ENCODE data around the gene FOXC2.

Gene FOXC2

DNA sequence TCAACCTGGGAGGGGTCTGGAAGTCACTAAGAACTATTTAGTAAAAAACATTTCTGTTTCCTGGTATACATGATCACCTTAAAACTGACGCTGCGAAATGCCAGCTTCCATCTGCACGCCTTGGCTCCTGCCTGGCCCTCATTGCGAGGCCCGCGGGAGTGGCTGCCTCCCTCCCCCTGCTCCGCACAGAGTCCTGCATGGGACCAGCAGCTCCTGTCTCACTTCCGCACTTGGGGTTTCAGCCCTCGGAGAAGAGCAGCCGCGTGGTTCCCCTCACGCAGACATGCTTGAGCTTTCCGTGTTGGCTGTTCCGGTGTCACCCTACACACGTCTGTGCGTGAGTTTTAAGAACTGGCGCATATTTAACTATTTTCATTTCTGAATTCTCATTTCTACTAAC is 30.0 kb upstream of the FOXC2 start:
- CTCF ChIA-PET = no interaction called here
- TF ChIP-seq BHLHE40 (IDR thresholded peaks at IDR 0.05; ENCODE audit: borderline replicate concordance) (no peak), FOXM1 (IDR thresholded peaks at IDR 0.05; ENCODE audit: borderline replicate concordance) (no peak), ELF4 (IDR thresholded peaks at IDR 0.05) (no peak), LEF1 (IDR thresholded peaks at IDR 0.05; ENCODE audit: borderline replicate concordance) (no peak), L3MBTL2 (conservative IDR thresholded peaks at IDR 0.05) (no peak), NFRKB (IDR thresholded peaks at IDR 0.05) (no peak), ARNT (IDR thresholded peaks at IDR 0.05) (no peak), CTBP1 (IDR thresholded peaks at IDR 0.05; ENCODE audit: borderline replicate concordance) (no peak), SUZ12 (IDR thresholded peaks at IDR 0.05) (no peak), TARDBP (IDR thresholded peaks at IDR 0.05) (no peak), FOXA1 (IDR thresholded peaks at IDR 0.05) (no peak), HDGF (IDR thresholded peaks at IDR 0.05; ENCODE audit: borderline replicate concordance) (no peak), SP1 (IDR thresholded peaks at IDR 0.05) (no peak)
- POLR2A ChIA-PET = no interaction called here
- no peak for DNase-seq (ENCODE audit: extremely low spot score)

DNA sequence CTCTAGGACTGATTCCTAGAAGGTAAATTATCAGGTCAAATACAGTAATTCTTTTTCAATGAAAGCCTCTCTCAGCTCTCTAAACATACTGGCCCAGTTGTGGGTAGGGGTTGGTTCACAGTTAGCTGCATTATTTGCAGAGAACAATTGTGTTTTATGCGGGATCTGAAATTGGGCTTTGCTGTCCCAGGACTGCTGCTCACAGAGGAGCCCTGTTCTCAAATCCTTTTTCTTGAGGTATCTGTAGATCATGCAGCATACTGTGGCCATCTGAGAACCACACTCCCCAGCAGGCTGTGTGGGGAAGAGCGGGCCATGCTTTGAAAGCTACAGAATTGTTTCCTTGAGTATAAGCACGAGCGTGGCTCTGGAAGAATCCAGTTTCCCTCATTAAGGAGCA is 29.1 kb upstream of the FOXC2 start:
- TF ChIP-seq, protein P1, sequence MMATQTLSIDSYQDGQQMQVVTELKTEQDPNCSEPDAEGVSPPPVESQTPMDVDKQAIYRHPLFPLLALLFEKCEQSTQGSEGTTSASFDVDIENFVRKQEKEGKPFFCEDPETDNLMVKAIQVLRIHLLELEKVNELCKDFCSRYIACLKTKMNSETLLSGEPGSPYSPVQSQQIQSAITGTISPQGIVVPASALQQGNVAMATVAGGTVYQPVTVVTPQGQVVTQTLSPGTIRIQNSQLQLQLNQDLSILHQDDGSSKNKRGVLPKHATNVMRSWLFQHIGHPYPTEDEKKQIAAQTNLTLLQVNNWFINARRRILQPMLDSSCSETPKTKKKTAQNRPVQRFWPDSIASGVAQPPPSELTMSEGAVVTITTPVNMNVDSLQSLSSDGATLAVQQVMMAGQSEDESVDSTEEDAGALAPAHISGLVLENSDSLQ (IDR thresholded peaks at IDR 0.05) = no peak
- TF ChIP-seq SUZ12 (IDR thresholded peaks at IDR 0.05) (no peak), BHLHE40 (IDR thresholded peaks at IDR 0.05; ENCODE audit: borderline replicate concordance) (no peak), ELF4 (IDR thresholded peaks at IDR 0.05) (no peak), FOXA1 (IDR thresholded peaks at IDR 0.05) (no peak), FOXM1 (IDR thresholded peaks at IDR 0.05; ENCODE audit: borderline replicate concordance) (no peak), TARDBP (IDR thresholded peaks at IDR 0.05) (no peak), SP1 (IDR thresholded peaks at IDR 0.05) (no peak), L3MBTL2 (conservative IDR thresholded peaks at IDR 0.05) (no peak), FOXK2 (IDR thresholded peaks at IDR 0.05) (no peak), LEF1 (IDR thresholded peaks at IDR 0.05; ENCODE audit: borderline replicate concordance) (no peak), ZNF384 (IDR thresholded peaks at IDR 0.05) (no peak), CTBP1 (IDR thresholded peaks at IDR 0.05; ENCODE audit: borderline replicate concordance) (no peak), HDGF (IDR thresholded peaks at IDR 0.05; ENCODE audit: borderline replicate concordance) (no peak), ARNT (IDR thresholded peaks at IDR 0.05) (no peak)
- DNase-seq (ENCODE audit: extremely low spot score) = no peak
- POLR2A ChIA-PET = no interaction called here
- CTCF ChIA-PET = no interaction called here

DNA sequence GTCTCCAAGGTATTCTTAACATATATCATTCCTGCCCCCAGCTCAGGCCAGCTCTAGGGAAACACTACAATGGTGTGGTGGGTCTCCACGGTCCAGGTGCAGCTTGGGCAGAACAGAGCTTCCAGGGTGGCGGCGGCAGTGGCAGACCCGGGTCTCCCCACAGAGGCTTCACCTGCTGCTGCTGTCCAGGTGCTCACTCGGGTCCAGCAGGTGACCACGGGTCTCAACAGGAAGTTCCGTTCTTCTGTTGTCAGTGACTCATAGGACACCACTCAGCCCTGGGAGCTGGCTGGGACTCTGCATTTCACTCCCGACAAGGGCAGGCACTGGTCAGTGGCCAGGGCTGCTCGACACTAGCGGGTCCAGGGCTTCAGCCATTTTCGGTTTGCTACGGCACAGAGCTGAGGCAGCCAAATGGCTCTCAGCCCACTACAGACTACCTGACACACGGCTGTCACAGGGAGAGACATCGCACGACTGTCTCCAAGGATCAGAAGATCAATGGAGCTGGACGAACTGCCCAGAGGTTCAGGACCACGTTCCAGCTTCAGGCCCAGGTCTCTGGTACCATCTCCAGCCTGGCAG is 28.3 kb upstream of the FOXC2 start:
- TF ChIP-seq HDGF (IDR thresholded peaks at IDR 0.05; ENCODE audit: borderline replicate concordance) (no peak), ZNF384 (IDR thresholded peaks at IDR 0.05) (no peak), CTBP1 (IDR thresholded peaks at IDR 0.05; ENCODE audit: borderline replicate concordance) (no peak), FOXM1 (IDR thresholded peaks at IDR 0.05; ENCODE audit: borderline replicate concordance) (no peak), SP1 (IDR thresholded peaks at IDR 0.05) (no peak), SUZ12 (IDR thresholded peaks at IDR 0.05) (no peak), FOXK2 (IDR thresholded peaks at IDR 0.05) (no peak), TARDBP (IDR thresholded peaks at IDR 0.05) (no peak)
- TF ChIP-seq, protein P1 (IDR thresholded peaks at IDR 0.05) = no peak
- CTCF ChIA-PET = no interaction called here

DNA sequence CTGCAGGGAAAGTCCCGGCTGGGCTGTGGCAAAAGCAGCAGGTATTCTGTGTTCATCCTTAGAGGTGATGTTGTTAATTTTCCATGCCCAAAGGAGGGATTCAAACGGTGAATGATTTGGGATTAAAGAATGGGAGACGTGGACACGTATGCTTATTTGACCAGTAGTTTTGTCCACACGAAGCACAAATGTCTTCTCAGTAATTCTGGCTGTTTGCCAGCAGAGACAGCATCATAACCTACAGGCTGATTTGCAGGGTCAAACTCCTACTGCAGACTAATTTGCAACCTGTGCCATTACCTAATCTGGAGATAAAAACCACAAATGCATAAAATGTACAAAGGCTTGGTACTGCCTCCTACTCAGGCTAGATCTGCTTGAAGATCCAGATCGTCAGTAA is 25.7 kb upstream of the FOXC2 start:
- DNase-seq (ENCODE audit: extremely low spot score) = no peak
- ChIA-PET POLR2A (interaction anchor here (1.1 kb wide), 1 partner anchor 9 kb away, joined by 3 read pairs; no protein-coding TSS in a partner anchor), CTCF (no interaction called here)
- no peak for TF ChIP-seq FOXM1 (IDR thresholded peaks at IDR 0.05; ENCODE audit: borderline replicate concordance)
- TF ChIP-seq BHLHE40 (IDR thresholded peaks at IDR 0.05; ENCODE audit: borderline replicate concordance) = no peak
- TF ChIP-seq FOXK2 (IDR thresholded peaks at IDR 0.05) = no peak
- no peak for TF ChIP-seq ELF4 (IDR thresholded peaks at IDR 0.05)
- no peak for TF ChIP-seq CTBP1 (IDR thresholded peaks at IDR 0.05; ENCODE audit: borderline replicate concordance)
- TF ChIP-seq ZNF384 (IDR thresholded peaks at IDR 0.05) = no peak
- no peak for TF ChIP-seq SP1 (IDR thresholded peaks at IDR 0.05)

More for the DNA sequence above, 28.3 kb upstream of the FOXC2 start:
- no peak for DNase-seq (ENCODE audit: extremely low spot score)
- POLR2A ChIA-PET = no interaction called here

DNA sequence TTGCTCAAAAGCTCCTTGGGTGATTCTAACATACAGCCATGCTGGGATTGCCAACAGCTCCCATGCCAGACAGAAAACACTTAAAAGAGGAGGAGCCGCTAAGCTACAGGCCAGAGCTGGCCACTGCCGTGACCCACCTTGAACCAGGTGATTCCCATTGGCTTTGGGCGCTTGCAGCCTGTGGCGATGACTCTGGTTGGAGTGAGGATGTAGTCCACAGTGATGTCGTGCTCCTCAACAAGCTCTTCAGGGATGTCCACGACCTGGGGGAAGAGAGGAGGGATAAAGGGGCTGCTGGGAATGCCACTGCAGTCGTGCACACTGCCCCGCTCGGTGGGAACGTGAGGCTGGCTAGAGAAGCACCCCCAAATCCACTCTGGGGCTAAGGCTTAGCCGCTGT is 25.1 kb upstream of the FOXC2 start:
- ChIA-PET POLR2A (interaction anchor here (1.1 kb wide), 1 partner anchor 8 kb away, joined by 3 read pairs; no protein-coding TSS in a partner anchor), CTCF (no interaction called here)
- TF ChIP-seq L3MBTL2 (conservative IDR thresholded peaks at IDR 0.05) (no peak), TARDBP (IDR thresholded peaks at IDR 0.05) (no peak), FOXA1 (IDR thresholded peaks at IDR 0.05) (no peak), NFRKB (IDR thresholded peaks at IDR 0.05) (no peak), ARNT (IDR thresholded peaks at IDR 0.05) (no peak), ELF4 (IDR thresholded peaks at IDR 0.05) (no peak), HDGF (IDR thresholded peaks at IDR 0.05; ENCODE audit: borderline replicate concordance) (no peak), LEF1 (IDR thresholded peaks at IDR 0.05; ENCODE audit: borderline replicate concordance) (no peak), SUZ12 (IDR thresholded peaks at IDR 0.05) (no peak), FOXK2 (IDR thresholded peaks at IDR 0.05) (no peak), CTBP1 (IDR thresholded peaks at IDR 0.05; ENCODE audit: borderline replicate concordance) (no peak), BHLHE40 (IDR thresholded peaks at IDR 0.05; ENCODE audit: borderline replicate concordance) (no peak), FOXM1 (IDR thresholded peaks at IDR 0.05; ENCODE audit: borderline replicate concordance) (no peak), SP1 (IDR thresholded peaks at IDR 0.05) (no peak), ZNF384 (IDR thresholded peaks at IDR 0.05) (no peak)
- TF ChIP-seq, protein P1 (IDR thresholded peaks at IDR 0.05) = no peak
- no peak for DNase-seq (ENCODE audit: extremely low spot score)

All from HEK293T (cell line).